ENCODE data around the gene PPT2. TPM values are rescaled to one million over a fixed set of nuclear protein-coding genes. Genes with fewer than 3 reads are reported as not detected.
A peak's percentile ranks its signal among the peaks of the same experiment; 100 is the strongest.

PPT2 gene
- total and polyA plus RNA-seq, 2 of the 8 experiments (the other 6 are each of a cell fraction or from before 2014, with no cell fraction given) = 24.1 to 39.5 TPM

DNA sequence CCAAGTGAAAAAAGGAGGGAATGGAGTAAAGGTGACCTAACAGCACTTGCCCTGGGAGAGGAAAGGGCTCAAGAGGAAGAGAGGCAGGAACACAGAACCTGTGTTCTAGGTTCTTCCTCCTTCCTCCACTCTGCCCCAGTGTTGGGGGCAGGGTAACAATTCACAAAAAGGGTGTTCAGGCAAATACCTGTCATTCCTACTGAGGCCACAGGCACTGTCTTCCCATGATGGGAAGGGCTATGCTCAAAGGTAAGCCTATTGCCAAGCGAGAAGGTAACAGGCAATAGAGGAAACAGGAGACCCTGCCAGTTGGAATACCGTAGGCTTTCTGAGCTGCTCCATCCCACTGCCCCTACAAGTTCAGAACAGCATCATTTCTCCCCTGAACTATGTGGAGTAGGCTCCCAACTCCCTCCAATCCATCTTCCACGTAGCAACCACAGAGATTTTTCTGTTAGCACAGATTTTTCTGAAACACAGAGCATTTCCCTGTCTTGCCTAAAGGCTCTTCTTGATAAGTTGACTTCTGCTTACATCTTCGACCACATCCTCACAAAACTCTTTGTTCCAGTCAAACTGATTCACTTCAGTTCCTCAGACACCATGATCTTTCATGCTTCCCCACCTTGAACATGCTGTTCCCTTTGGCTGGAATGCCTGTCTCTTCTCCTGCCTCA, 19.2 kb downstream of the PPT2 start:
- DNase-seq (ENCODE audit: low read depth in 1 of 2, low spot score in 2 of 2) (no peak), FAIRE-seq (no peak)
- H3K9ac ChIP-seq (replicated peaks in 1 of 4; ENCODE audit: extremely low read depth in 1 of 4, low read depth in 3 of 4, low read length in 3 of 4) = no peak overlapping the region; a peak in 1 of 7 replicates
- H3K27me3 ChIP-seq (replicated peaks in 1 of 4; ENCODE audit: control insufficient read depth in 3 of 4, extremely low read depth in 1 of 4, insufficient read depth in 3 of 4, low read length in 3 of 4) = no peaks in the 10 kb centered on the region
- peaks cover 13 to 38% of the 10 kb centered on the region in 2 experiments for H3K79me2 ChIP-seq (ENCODE audit: control insufficient read depth in 1 of 2, insufficient read depth in 2 of 2, low read length in 2 of 2)
- peak overlapping the region; percentile 6 to 32; a peak in 2 of 4 replicates for H3K4me2 ChIP-seq (ENCODE audit: insufficient read depth in 1 of 2, low read depth in 2 of 2, low read length in 2 of 2)
- H3K79me1 ChIP-seq (ENCODE audit: low read depth, low read length) = peaks cover 4% of the 10 kb centered on the region; the same call in 1 of the 2 replicates
- no peak overlapping the region for H3K56ac ChIP-seq (replicated peaks; ENCODE audit: insufficient read length, low read depth, low read length)
- H2BK20ac ChIP-seq (ENCODE audit: low read length) = no peak overlapping the region
- CTCF ChIA-PET (ENCODE audit: partially characterized antibody) = interaction anchor here (0.9 to 2.4 kb wide), 5 partner anchors 24 to 55 kb away, joined by 3 to 7 read pairs (median 3); partner anchors contain the start of gene FKBPL
- no peak overlapping the region for H2BK15ac ChIP-seq (ENCODE audit: low read length)
- no peak overlapping the region for H2BK120ac ChIP-seq (replicated peaks; ENCODE audit: low read depth, low read length)
- no peak overlapping the region for H2BK12ac ChIP-seq (ENCODE audit: low read depth, low read length)
- H3K4me3 ChIP-seq (ENCODE audit: extremely low read depth in 1 of 4, insufficient read depth in 2 of 4, low read depth in 3 of 4, low read length in 4 of 4) = no peak overlapping the region
- H3K27ac ChIP-seq (ENCODE audit: low read depth, low read length) = no peak overlapping the region
- H3K9me3 ChIP-seq (ENCODE audit: insufficient read depth in 2 of 2, low read depth in 1 of 2, low read length in 1 of 2) = no peaks in the 10 kb centered on the region
- H4K20me1 ChIP-seq (replicated peaks in 1 of 2; ENCODE audit: control insufficient read depth in 1 of 2, insufficient read depth in 2 of 2, low read length in 2 of 2) = peaks cover 8 to 9% of the 10 kb centered on the region in 2 experiments
- 0 out of 2 replicates have a peak overlapping the region, but pooled peaks have one; percentile 19 for H2BK5ac ChIP-seq (ENCODE audit: low read depth, low read length)
- no peak overlapping the region for H3K23ac ChIP-seq (ENCODE audit: insufficient read length)
- WGBS, 2 experiments (ENCODE audit: extremely low coverage in 1 of 2, insufficient coverage in 1 of 2, insufficient read length in 1 of 2, insufficient replicate concordance in 2 of 2, low coverage in 1 of 2, low lambda C conversion rate in 2 of 2, missing lambda C conversion rate in 1 of 2) = 67% methylated on average over 4 of the region's 4 CpGs; no CpG with 5 or more reads in 1 of the 2 experiments
- H3K14ac ChIP-seq (ENCODE audit: insufficient read length) = no peak overlapping the region
- TF ChIP-seq RNF2 (IDR thresholded peaks at IDR 0.05; ENCODE audit: borderline replicate concordance, low read depth, low read length, missing control alignments, poor library complexity, severe bottlenecking) (no peak), GABPA (IDR thresholded peaks at IDR 0.05; ENCODE audit: borderline replicate concordance, insufficient read depth, low read length) (no peak), POU5F1 (IDR thresholded peaks at IDR 0.05; ENCODE audit: low read depth, low read length) (no peak), KDM5A (IDR thresholded peaks at IDR 0.05; ENCODE audit: low read length) (no peak)
- TF ChIP-seq, protein P1, sequence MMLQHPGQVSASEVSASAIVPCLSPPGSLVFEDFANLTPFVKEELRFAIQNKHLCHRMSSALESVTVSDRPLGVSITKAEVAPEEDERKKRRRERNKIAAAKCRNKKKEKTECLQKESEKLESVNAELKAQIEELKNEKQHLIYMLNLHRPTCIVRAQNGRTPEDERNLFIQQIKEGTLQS (IDR thresholded peaks at IDR 0.05; ENCODE audit: insufficient read depth, low read depth, low read length) = no peak
- H4K8ac ChIP-seq (ENCODE audit: extremely low read depth, insufficient read depth, low read length) = no peak overlapping the region
- no peak overlapping the region for H3K4ac ChIP-seq (replicated peaks; ENCODE audit: insufficient read length, low read depth, low read length)
- H3K36me3 ChIP-seq (ENCODE audit: control insufficient read depth in 2 of 4, insufficient read depth in 4 of 4, low read length in 3 of 4) = peaks cover 4 to 26% (median 25%) of the 10 kb centered on the region in 4 experiments
- no peak overlapping the region for H4K91ac ChIP-seq (replicated peaks; ENCODE audit: insufficient read length, low read length)
- H3K18ac ChIP-seq (ENCODE audit: extremely low read depth, low read length) = no peak overlapping the region
- peak overlapping the region; percentile 17; the same call in 1 of the 2 replicates for H2AK5ac ChIP-seq (ENCODE audit: low read depth, low read length)
- H3K4me1 ChIP-seq (replicated peaks in 1 of 4; ENCODE audit: control insufficient read depth in 3 of 4, insufficient read depth in 4 of 4, low read length in 3 of 4) = peaks cover 3 to 13% (median 9%) of the 10 kb centered on the region in 4 experiments; a peak in 5 of 7 replicates
- peaks cover 19% of the 10 kb centered on the region for H3K23me2 ChIP-seq (ENCODE audit: low read depth, low read length)
- POLR2A ChIA-PET (ENCODE audit: partially characterized antibody) = interaction anchor here (0.8 to 2.3 kb wide), 5 partner anchors 9 to 44 kb away, joined by 4 to 10 read pairs (median 6); partner anchors contain the start of gene EGFL8
- no peak overlapping the region for H4K5ac ChIP-seq (ENCODE audit: insufficient read length, low read depth, low read length)
- no peak overlapping the region for H2AFZ ChIP-seq (ENCODE audit: low read length)

All from H1 (cell line).